WTC11 (cell line): ENCODE results near the gene IKBIP.

Experiments
- CTCF ChIP-seq: fragments of 200-600 bp; IDR thresholded peaks from 2 replicates; pipeline ENCODE4 v1.8.0; 2022; ENCODE audit warnings: antibody characterized with exemption
- E2F1 ChIP-seq: sonication (generic); formaldehyde crosslinking; IDR thresholded peaks from 2 replicates; pipeline ENCODE4 v1.8.0; 2022; ENCODE audit warnings: mild to moderate bottlenecking, missing genetic modification reagents
- MAX ChIP-seq: sonication (generic); formaldehyde crosslinking; IDR thresholded peaks from 2 replicates; pipeline ENCODE4 v1.8.0; 2022; ENCODE audit warnings: mild to moderate bottlenecking, missing genetic modification reagents
- NR1H2 ChIP-seq: sonication (generic); formaldehyde crosslinking; IDR thresholded peaks from 2 replicates; pipeline ENCODE4 v1.9.0; 2021; ENCODE audit warnings: mild to moderate bottlenecking, moderate library complexity, missing genetic modification reagents
- OVOL2 ChIP-seq: fragments of 250-450 bp; sonication (Bioruptor Pico); IDR thresholded peaks from 2 replicates; pipeline ENCODE4 v1.9.0; 2021; ENCODE audit warnings: mild to moderate bottlenecking, borderline replicate concordance
- USF2 ChIP-seq: sonication (generic); formaldehyde crosslinking; IDR thresholded peaks from 2 replicates; pipeline ENCODE4 v1.8.1; 2023; ENCODE audit warnings: mild to moderate bottlenecking, missing genetic modification reagents, moderate library complexity
- ZNF281 ChIP-seq: sonication (generic); formaldehyde crosslinking; IDR thresholded peaks from 2 replicates; pipeline ENCODE4 v1.8.0; 2023; ENCODE audit warnings: mild to moderate bottlenecking, missing genetic modification reagents

- TF ChIP-seq MAX = no peak
- no peak for TF ChIP-seq CTCF
- TF ChIP-seq USF2 = no peak
- no peak for TF ChIP-seq ZNF281 (CRISPR knock-in tag)
- no peak for TF ChIP-seq OVOL2
- TF ChIP-seq E2F1 = no peak
- no peak for TF ChIP-seq NR1H2 (CRISPR knock-in tag)
Observed at GRCh38 chr12:98592825-98593322, 51.7 kb downstream of the IKBIP start.
